Brain microvascular endothelial cell (primary cell): ENCODE measurements around the gene RTRAF.

Experiments
- DNase-seq: peaks from one replicate; pipeline ENCODE4 v3.0.0-alpha.2; 2020
- H3K27ac ChIP-seq: fragments of 250-450 bp; sonication (Bioruptor Pico); 2 replicates; pipeline ENCODE4 v1.5.1; 2020; ENCODE audit warnings: mild to moderate bottlenecking, moderate library complexity
- H3K27me3 ChIP-seq: fragments of 250-450 bp; sonication (Bioruptor Pico); replicated peaks from 2 replicates; pipeline ENCODE4 v1.5.1; 2020; ENCODE audit warnings: mild to moderate bottlenecking
- H3K36me3 ChIP-seq: fragments of 250-450 bp; sonication (Bioruptor Pico); replicated peaks from 2 replicates; pipeline ENCODE4 v1.5.1; 2020; ENCODE audit warnings: mild to moderate bottlenecking
- H3K4me3 ChIP-seq: 2 replicates; pipeline ENCODE4 v1.5.1; 2011; ENCODE audit warnings: low read depth, mild to moderate bottlenecking, control low read depth, low read length, moderate library complexity
- CTCF ChIP-seq: IDR thresholded peaks from 2 replicates; pipeline ENCODE4 v1.5.1; 2011; ENCODE audit warnings: low read depth, mild to moderate bottlenecking, moderate library complexity, low read length, control low read depth, inconsistent platforms; ENCODE audit errors: missing control alignments
- in situ Hi-C: cut with HindIII; loops from 2 replicates; pipeline ENCODE4 v1.10.0; 2017; ENCODE audit warnings: low sequenced_read_pairs, low pct_ligation_motif_present

The RTRAF gene

GRCh38 chr14:51989293-51990234 lies at the start of gene RTRAF:
Gene RTRAF (plus strand): TSS chr14:51989546. CDS start chr14:51989640, 94 bp downstream.
- peak within 1 kb of the TSS; percentile 79 for H3K27ac ChIP-seq
- in situ Hi-C loops, result no loop called here
- DNase-seq, result peak; percentile 87
- H3K36me3 ChIP-seq, result peaks cover 25% of the 10 kb centered on the region
- TF ChIP-seq CTCF, result no peak
- no peaks in the 10 kb centered on the region for H3K27me3 ChIP-seq
- peak within 1 kb of the TSS; percentile 69 for H3K4me3 ChIP-seq

DNA sequence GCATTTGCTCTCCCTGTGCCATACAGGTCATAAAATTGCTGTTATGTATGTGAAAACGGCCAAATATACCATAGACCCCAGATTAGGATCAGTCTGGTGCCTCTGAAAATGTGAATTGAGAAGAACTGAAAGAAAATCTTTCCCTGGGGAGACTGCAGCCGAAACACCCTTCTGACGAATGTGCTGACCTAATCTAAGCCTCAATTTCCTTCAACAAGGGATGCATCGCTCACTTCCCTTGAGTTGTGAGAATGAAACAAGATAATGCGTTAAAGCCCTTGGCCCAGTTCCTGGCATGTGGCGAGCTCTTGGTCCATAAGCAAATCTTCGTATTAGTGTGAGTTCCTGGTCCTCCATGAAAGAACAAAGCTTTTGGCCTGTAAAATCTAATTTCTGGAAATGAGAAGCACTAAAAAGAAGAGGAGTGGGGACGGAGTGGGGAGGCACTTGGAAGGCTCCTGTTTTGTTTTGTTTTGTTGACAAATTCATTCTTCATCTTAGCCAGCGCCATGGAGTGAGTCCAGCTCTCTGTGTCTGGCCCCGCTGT lies 49.5 kb upstream of the RTRAF start:
- Histone ChIP-seq H3K27me3 (no peaks in the 10 kb centered on the region), H3K36me3 (no peaks in the 10 kb centered on the region), H3K27ac (no peak overlapping the region), H3K4me3 (no peak overlapping the region)
- in situ Hi-C loops, result no loop called here
- TF ChIP-seq CTCF, result no peak
- no peak for DNase-seq

- TF ChIP-seq CTCF, result no peak
- H3K4me3 ChIP-seq, result no peak overlapping the region
- no peaks in the 10 kb centered on the region for H3K27me3 ChIP-seq
- no peaks in the 10 kb centered on the region for H3K36me3 ChIP-seq
- DNase-seq, result no peak
- H3K27ac ChIP-seq, result no peak overlapping the region
- in situ Hi-C loops, result no loop called here
Observed at GRCh38 chr14:51942971-51943370, 46.4 kb upstream of the RTRAF start.

GRCh38 chr14:51950007-51950406 lies 39.3 kb upstream of the RTRAF start:
- no peak for TF ChIP-seq CTCF
- Histone ChIP-seq H3K4me3 (no peak overlapping the region), H3K36me3 (no peaks in the 10 kb centered on the region), H3K27me3 (no peaks in the 10 kb centered on the region), H3K27ac (no peak overlapping the region)
- DNase-seq, result no peak
- in situ Hi-C loops, result no loop called here

- no peak overlapping the region for H3K4me3 ChIP-seq
- no peak for DNase-seq
- H3K36me3 ChIP-seq, result no peaks in the 10 kb centered on the region
- no peak overlapping the region for H3K27ac ChIP-seq
- no peaks in the 10 kb centered on the region for H3K27me3 ChIP-seq
- TF ChIP-seq CTCF, result no peak
- in situ Hi-C loops, result no loop called here
Observed at GRCh38 chr14:51951656-51952055, 37.7 kb upstream of the RTRAF start.
